K562 (cell line): ENCODE results near the gene BRSK1. TPM values are rescaled to one million over a fixed set of nuclear protein-coding genes. Genes with fewer than 3 reads are reported as not detected.

Source experiments
- HMG20A ChIP-seq: fragments of 450-650 bp; formaldehyde crosslinking; conservative IDR thresholded peaks from 2 replicates; pipeline ENCODE4 v1.4.0; 2020; ENCODE audit warnings: mild to moderate bottlenecking, mixed read lengths
- HNRNPK ChIP-seq: fragments of 200-400 bp; formaldehyde crosslinking; IDR thresholded peaks from one replicate; pipeline ENCODE4 v1.6.1; 2018; ENCODE audit warnings: mild to moderate bottlenecking, low read depth, low read length; ENCODE audit not compliant: poor library complexity, severe bottlenecking
- KAT2B ChIP-seq: IDR thresholded peaks from one replicate; pipeline ENCODE4 v1.6.1; 2012; ENCODE audit warnings: low read depth, mild to moderate bottlenecking, control low read depth, inconsistent platforms, low read length, moderate library complexity
- MCM3 ChIP-seq: fragments of 450-650 bp; IDR thresholded peaks from 2 replicates; pipeline ENCODE4 v1.6.1; 2016
- MIER1 ChIP-seq: fragments of 450-650 bp; IDR thresholded peaks from 2 replicates; pipeline ENCODE4 v1.6.1; 2016; ENCODE audit warnings: antibody characterized with exemption, mild to moderate bottlenecking, low read depth
- NELFE ChIP-seq: IDR thresholded peaks from 2 replicates; pipeline ENCODE4 v1.6.1; 2011; ENCODE audit warnings: mild to moderate bottlenecking; ENCODE audit not compliant: insufficient read depth, insufficient read length
- PKNOX1 ChIP-seq: fragments of 450-650 bp; IDR thresholded peaks from 2 replicates; pipeline ENCODE4 v1.6.1; 2016
- PURB ChIP-seq: sonication (generic); formaldehyde crosslinking; IDR thresholded peaks from 2 replicates; pipeline ENCODE4 v1.9.0; 2021; ENCODE audit warnings: low read depth, mild to moderate bottlenecking, missing genetic modification reagents
- RBM15 ChIP-seq: fragments of 200-400 bp; formaldehyde crosslinking; IDR thresholded peaks from 2 replicates; pipeline ENCODE4 v1.6.1; 2018; ENCODE audit warnings: mild to moderate bottlenecking, low read length, moderate library complexity; ENCODE audit not compliant: insufficient read depth
- REST ChIP-seq, 2 experiments: fragments of 450-650 bp; formaldehyde crosslinking in 1 of 2; IDR thresholded peaks; 2 replicates each; pipeline versions ENCODE4 v1.4.0 to v1.6.1; 2014 to 2020; ENCODE audit warnings: mild to moderate bottlenecking in 2 of 2, borderline replicate concordance in 1 of 2, low read depth in 1 of 2
- SAFB ChIP-seq: fragments of 200-400 bp; formaldehyde crosslinking; IDR thresholded peaks from 2 replicates; pipeline ENCODE4 v1.6.1; 2017; ENCODE audit warnings: low read depth, low read length, borderline replicate concordance
- SMC3 ChIP-seq: conservative IDR thresholded peaks from 2 replicates; pipeline ENCODE4 v1.6.1; 2011; ENCODE audit warnings: low read depth, low read length, improper control_type of control experiment; ENCODE audit not compliant: insufficient read depth
- ZNF146 ChIP-seq: IDR thresholded peaks from one replicate; pipeline ENCODE4 v1.6.1; 2018; ENCODE audit warnings: missing compliant biosample characterization; ENCODE audit not compliant: unreplicated experiment
- ZNF165 ChIP-seq: fragments of 250-450 bp; sonication (Bioruptor Pico); IDR thresholded peaks from 2 replicates; pipeline ENCODE4 v1.4.0; 2020; ENCODE audit warnings: borderline replicate concordance
- ZNF3 ChIP-seq: fragments of 250-450 bp; sonication (Bioruptor Pico); IDR thresholded peaks from 2 replicates; pipeline ENCODE4 v1.5.0; 2021; ENCODE audit warnings: mild to moderate bottlenecking, moderate library complexity
- polyA plus RNA-seq, 8 experiments: library from polyadenylated mRNA; depleted of rRNA in 4 of 8; stranded (reverse) in 5 of 8; unstranded in 3 of 8; fragments of >200 nt; fragmentation: Nextera tagmentation in 2 of 8; fragmentation: Illumina TruSeq in 1 of 8; extraction: Ambion mirVana in 2 of 8; extraction: Trizol in 1 of 8; gene quantifications; 2 replicates each; pipeline versions ENCODE4 v1.2.1 to v1.2.3, GENCODE V29; 2011 to 2014; ENCODE audit warnings: inconsistent platforms in 1 of 8, missing spikeins in 1 of 8
- total RNA-seq, 7 experiments: library from RNA; depleted of rRNA in 6 of 7; stranded (reverse); fragments of >200 nt in 6 of 7; fragmentation: Illumina TruSeq in 2 of 7; extraction: Trizol in 2 of 7; gene quantifications; 2 replicates each; pipeline versions ENCODE4 v1.2.1 to v1.2.3, GENCODE V29; 2011 to 2021; ENCODE audit warnings: low replicate concordance in 1 of 7
- TF ChIP-seq, protein P1 (sequence below), 2 experiments: fragments of 200-800 bp in 1 of 2; sonication (Bioruptor generic) in 1 of 2; sonication (generic) in 1 of 2; formaldehyde crosslinking in 1 of 2; IDR thresholded peaks in 1 of 2; conservative IDR thresholded peaks in 1 of 2; 2 replicates each; pipeline versions ENCODE4 v1.5.0 to v1.6.1; 2016 to 2020; ENCODE audit warnings: missing compliant biosample characterization in 1 of 2, missing genetic modification characterization in 1 of 2, missing genetic modification reagents in 1 of 2

BRSK1 gene
- total and polyA plus RNA-seq, 9 of the 15 experiments (the other 6 are each of a cell fraction or from before 2014, with no cell fraction given): 1.7 to 9.3 (median 3.8) TPM; not detected in 2

DNA sequence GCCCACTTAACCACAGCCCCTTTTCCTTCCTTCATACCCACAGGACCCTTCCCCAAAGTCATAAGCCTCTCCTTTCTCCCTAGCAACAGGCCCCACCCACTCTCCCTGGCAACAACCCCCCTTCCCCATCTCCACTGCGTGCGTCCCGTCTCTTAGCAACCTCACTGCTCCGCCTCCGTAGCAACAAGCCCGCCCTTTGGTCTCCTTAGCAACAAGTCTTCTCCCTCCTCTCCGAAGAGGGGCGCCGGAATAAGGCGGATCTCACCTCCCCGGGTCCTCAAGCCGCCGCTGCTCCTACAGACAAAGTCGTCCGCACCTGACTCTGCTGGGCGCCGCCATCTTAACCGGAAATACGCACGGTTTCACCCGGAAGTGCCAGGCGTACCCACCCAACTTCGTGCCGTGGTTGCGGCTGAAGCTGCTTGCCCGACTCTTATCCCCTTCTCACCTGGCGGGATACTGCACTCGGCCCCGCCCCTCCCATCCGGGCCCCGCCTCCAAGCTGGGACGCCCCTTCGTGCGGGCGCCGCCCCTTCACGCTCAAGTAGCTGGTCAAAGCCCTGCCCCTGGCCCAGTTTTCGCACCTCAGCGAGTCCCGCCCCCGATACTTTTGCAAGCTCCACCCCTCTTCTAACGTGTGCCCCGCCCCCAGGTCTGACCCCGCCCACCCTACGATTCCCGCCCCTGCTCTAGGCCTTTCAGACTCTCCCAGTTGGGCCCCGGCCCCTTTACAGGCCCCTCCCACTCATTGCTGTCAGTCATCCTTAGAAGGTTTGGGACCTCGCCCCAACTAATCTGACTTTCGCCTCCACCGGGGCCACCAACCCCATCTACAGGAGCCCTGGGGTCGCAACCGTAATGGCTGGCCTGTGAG is 3.8 kb upstream of the BRSK1 start, which contains the start of gene HSPBP1 (continued):
- TF ChIP-seq REST (IDR thresholded peaks at IDR 0.05; ENCODE audit: borderline replicate concordance): peak; percentile 86
- no peak for TF ChIP-seq REST (CRISPR knock-in tag; IDR thresholded peaks at IDR 0.05; ENCODE audit: low read depth)
- TF ChIP-seq ZNF165: no peak
- no peak for TF ChIP-seq SAFB
- TF ChIP-seq NELFE: no peak
- no peak for TF ChIP-seq KAT2B
- no peak for TF ChIP-seq PURB (CRISPR knock-in tag)
- no peak for TF ChIP-seq HNRNPK
- TF ChIP-seq MIER1: peak; percentile 59; the same call in 1 of the 2 replicates
- peak; percentile 98 for TF ChIP-seq PKNOX1
- TF ChIP-seq, protein P1, sequence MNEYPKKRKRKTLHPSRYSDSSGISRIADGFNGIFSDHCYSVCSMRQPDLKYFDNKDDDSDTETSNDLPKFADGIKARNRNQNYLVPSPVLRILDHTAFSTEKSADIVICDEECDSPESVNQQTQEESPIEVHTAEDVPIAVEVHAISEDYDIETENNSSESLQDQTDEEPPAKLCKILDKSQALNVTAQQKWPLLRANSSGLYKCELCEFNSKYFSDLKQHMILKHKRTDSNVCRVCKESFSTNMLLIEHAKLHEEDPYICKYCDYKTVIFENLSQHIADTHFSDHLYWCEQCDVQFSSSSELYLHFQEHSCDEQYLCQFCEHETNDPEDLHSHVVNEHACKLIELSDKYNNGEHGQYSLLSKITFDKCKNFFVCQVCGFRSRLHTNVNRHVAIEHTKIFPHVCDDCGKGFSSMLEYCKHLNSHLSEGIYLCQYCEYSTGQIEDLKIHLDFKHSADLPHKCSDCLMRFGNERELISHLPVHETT (CRISPR knock-in tag; conservative IDR thresholded peaks at IDR 0.05 in 1 of 2, IDR thresholded peaks at IDR 0.05 in 1 of 2): peak in 1 of 2 experiments; percentile 86; a peak in 2 of 4 replicates
- no peak for TF ChIP-seq RBM15
- TF ChIP-seq ZNF3 (CRISPR knock-in tag): no peak
- no peak for TF ChIP-seq MCM3
- TF ChIP-seq ZNF146 (CRISPR knock-in tag): no peak
- no peak for TF ChIP-seq SMC3
- TF ChIP-seq HMG20A (CRISPR knock-in tag): no peak
